ENCODE data around the gene LRRD1. TPM values are rescaled to one million over a fixed set of nuclear protein-coding genes. Genes with fewer than 3 reads are reported as not detected.

The LRRD1 gene
- total and polyA plus RNA-seq, 9 of the 15 experiments (the other 6 are each of a cell fraction or from before 2014, with no cell fraction given) = 0.07 to 0.15 TPM; not detected in 7

GRCh38 chr7:92134271-92135051 lies 44.5 kb downstream of the LRRD1 start, which contains the start of gene CYP51A1 (continued):
- no peak for TF ChIP-seq CBX8 (IDR thresholded peaks at IDR 0.05; ENCODE audit: borderline replicate concordance, extremely low read depth, low read depth, low read length, poor library complexity, severe bottlenecking)
- peak; percentile 36; the same call in 1 of the 2 replicates for TF ChIP-seq RAD51 (IDR thresholded peaks at IDR 0.05; ENCODE audit: borderline replicate concordance, low read depth)
- TF ChIP-seq ASH1L (IDR thresholded peaks at IDR 0.05; ENCODE audit: borderline replicate concordance, low read depth, partially characterized antibody) = no peak
- TF ChIP-seq POLR2G (IDR thresholded peaks at IDR 0.05; ENCODE audit: low read depth, low read length) = peak; percentile 98
- TF ChIP-seq, protein P1, sequence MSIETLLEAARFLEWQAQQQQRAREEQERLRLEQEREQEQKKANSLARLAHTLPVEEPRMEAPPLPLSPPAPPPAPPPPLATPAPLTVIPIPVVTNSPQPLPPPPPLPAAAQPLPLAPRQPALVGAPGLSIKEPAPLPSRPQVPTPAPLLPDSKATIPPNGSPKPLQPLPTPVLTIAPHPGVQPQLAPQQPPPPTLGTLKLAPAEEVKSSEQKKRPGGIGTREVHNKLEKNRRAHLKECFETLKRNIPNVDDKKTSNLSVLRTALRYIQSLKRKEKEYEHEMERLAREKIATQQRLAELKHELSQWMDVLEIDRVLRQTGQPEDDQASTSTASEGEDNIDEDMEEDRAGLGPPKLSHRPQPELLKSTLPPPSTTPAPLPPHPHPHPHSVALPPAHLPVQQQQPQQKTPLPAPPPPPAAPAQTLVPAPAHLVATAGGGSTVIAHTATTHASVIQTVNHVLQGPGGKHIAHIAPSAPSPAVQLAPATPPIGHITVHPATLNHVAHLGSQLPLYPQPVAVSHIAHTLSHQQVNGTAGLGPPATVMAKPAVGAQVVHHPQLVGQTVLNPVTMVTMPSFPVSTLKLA (conservative IDR thresholded peaks at IDR 0.05) = peak; percentile 98 to 99
- no peak for TF ChIP-seq ZNF263 (CRISPR knock-in tag; IDR thresholded peaks at IDR 0.05; ENCODE audit: borderline replicate concordance)
- no peak for TF ChIP-seq STAT5B (CRISPR knock-in tag; IDR thresholded peaks at IDR 0.05)
- no peak for TF ChIP-seq SETDB1 (IDR thresholded peaks at IDR 0.05; ENCODE audit: low read length)
- no peak for TF ChIP-seq PTRF (tag; IDR thresholded peaks at IDR 0.05)
- no peak for TF ChIP-seq ZNF778 (CRISPR knock-in tag; IDR thresholded peaks at IDR 0.05)
- TF ChIP-seq ZZZ3 (IDR thresholded peaks at IDR 0.05) = peak; percentile 96
- TF ChIP-seq CEBPB (tag; IDR thresholded peaks at IDR 0.05) = 0 out of 2 replicates have a peak, but pooled peaks have one; percentile 27
- TF ChIP-seq, protein P2, sequence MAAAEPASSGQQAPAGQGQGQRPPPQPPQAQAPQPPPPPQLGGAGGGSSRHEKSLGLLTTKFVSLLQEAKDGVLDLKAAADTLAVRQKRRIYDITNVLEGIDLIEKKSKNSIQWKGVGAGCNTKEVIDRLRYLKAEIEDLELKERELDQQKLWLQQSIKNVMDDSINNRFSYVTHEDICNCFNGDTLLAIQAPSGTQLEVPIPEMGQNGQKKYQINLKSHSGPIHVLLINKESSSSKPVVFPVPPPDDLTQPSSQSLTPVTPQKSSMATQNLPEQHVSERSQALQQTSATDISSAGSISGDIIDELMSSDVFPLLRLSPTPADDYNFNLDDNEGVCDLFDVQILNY (CRISPR knock-in tag; IDR thresholded peaks at IDR 0.05) = no peak
- TF ChIP-seq SRF (CRISPR knock-in tag; IDR thresholded peaks at IDR 0.05) = 0 out of 4 replicates have a peak, but pooled peaks of 1 of the 2 experiments have one; percentile 69
- peak; percentile 61 to 72; a peak in 2 of 4 replicates for TF ChIP-seq ARNT (IDR thresholded peaks at IDR 0.05)
- no peak for TF ChIP-seq ZNF41 (CRISPR knock-in tag; conservative IDR thresholded peaks at IDR 0.05)
- TF ChIP-seq SMARCC2 (IDR thresholded peaks at IDR 0.05; ENCODE audit: low read depth) = peak; percentile 22; the same call in 1 of the 2 replicates
- 0 out of 2 replicates have a peak, but pooled peaks have one; percentile 30 for TF ChIP-seq ZNF79 (CRISPR knock-in tag; IDR thresholded peaks at IDR 0.05; ENCODE audit: low read depth)
- TF ChIP-seq HMGN3 (IDR thresholded peaks at IDR 0.05; ENCODE audit: borderline replicate concordance, extremely low read depth, insufficient read length, low read depth, low read length) = peak; percentile 91
- peak; percentile 75 for TF ChIP-seq NUFIP1 (IDR thresholded peaks at IDR 0.05; ENCODE audit: partially characterized antibody)
- TF ChIP-seq TGIF2 (CRISPR knock-in tag; IDR thresholded peaks at IDR 0.05) = no peak
- TF ChIP-seq PHF21A (IDR thresholded peaks at IDR 0.05; ENCODE audit: borderline replicate concordance, low read depth) = peak; percentile 96
- 0 out of 2 replicates have a peak, but pooled peaks have one; percentile 62 for TF ChIP-seq ZNF445 (CRISPR knock-in tag; IDR thresholded peaks at IDR 0.05; ENCODE audit: low read depth)
- peak; percentile 67; the same call in 1 of the 2 replicates for TF ChIP-seq NCOA6 (IDR thresholded peaks at IDR 0.05)
- TF ChIP-seq ZNF384 (IDR thresholded peaks at IDR 0.05; ENCODE audit: low read depth, low read length) = no peak
- TF ChIP-seq RBM25 (IDR thresholded peaks at IDR 0.05; ENCODE audit: low read depth, low read length, severe bottlenecking) = no peak

Data from K562 (cell line).